GM12872 (cell line): ENCODE results near the gene D2HGDH.
A peak's percentile ranks its signal among the peaks of the same experiment; 100 is the strongest.

Source experiments
- TF ChIP-seq, protein P1 (sequence below): IDR thresholded peaks from 3 replicates; pipeline ENCODE4 v1.5.1; 2011; ENCODE audit warnings: low read depth, mild to moderate bottlenecking, low read length, moderate library complexity; ENCODE audit not compliant: insufficient read depth

Gene D2HGDH

DNA sequence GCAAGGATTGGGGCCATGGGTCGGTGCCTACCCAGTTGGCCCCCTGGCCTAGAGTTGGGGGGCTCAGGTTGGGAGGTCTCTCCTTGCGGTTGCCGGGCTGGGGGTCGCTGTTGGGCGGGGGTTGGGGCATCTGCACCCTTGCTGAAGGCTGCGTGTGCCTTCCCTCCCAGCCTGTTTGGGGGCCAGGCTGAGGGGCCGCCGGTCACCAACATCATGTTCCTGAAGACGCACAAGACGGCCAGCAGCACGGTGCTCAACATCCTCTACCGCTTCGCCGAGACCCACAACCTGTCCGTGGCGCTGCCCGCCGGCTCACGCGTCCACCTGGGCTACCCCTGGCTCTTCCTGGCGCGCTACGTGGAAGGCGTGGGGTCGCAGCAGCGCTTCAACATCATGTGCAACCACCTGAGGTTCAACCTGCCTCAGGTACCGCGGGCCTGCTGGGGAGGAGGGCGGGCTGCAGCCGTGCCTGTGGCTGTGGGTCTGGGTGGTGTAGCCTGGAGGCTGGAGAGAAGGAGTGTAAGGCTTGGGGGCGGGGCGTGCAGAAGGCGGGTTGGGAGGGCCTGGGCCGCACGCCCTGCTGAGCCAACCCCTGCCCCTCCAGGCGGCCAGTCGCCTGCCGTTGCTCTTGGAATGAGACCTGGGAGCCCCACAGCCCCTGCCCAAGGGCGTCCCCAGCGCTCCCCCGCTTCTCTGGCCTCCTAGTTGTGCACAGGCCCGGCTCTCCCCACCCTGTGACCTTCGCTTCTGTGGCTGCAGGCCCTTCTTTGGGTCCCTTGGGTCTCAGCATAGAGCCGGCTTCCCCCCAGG lies 67.4 kb downstream of the D2HGDH start:
- TF ChIP-seq, protein P1, sequence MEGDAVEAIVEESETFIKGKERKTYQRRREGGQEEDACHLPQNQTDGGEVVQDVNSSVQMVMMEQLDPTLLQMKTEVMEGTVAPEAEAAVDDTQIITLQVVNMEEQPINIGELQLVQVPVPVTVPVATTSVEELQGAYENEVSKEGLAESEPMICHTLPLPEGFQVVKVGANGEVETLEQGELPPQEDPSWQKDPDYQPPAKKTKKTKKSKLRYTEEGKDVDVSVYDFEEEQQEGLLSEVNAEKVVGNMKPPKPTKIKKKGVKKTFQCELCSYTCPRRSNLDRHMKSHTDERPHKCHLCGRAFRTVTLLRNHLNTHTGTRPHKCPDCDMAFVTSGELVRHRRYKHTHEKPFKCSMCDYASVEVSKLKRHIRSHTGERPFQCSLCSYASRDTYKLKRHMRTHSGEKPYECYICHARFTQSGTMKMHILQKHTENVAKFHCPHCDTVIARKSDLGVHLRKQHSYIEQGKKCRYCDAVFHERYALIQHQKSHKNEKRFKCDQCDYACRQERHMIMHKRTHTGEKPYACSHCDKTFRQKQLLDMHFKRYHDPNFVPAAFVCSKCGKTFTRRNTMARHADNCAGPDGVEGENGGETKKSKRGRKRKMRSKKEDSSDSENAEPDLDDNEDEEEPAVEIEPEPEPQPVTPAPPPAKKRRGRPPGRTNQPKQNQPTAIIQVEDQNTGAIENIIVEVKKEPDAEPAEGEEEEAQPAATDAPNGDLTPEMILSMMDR: no peak

DNA sequence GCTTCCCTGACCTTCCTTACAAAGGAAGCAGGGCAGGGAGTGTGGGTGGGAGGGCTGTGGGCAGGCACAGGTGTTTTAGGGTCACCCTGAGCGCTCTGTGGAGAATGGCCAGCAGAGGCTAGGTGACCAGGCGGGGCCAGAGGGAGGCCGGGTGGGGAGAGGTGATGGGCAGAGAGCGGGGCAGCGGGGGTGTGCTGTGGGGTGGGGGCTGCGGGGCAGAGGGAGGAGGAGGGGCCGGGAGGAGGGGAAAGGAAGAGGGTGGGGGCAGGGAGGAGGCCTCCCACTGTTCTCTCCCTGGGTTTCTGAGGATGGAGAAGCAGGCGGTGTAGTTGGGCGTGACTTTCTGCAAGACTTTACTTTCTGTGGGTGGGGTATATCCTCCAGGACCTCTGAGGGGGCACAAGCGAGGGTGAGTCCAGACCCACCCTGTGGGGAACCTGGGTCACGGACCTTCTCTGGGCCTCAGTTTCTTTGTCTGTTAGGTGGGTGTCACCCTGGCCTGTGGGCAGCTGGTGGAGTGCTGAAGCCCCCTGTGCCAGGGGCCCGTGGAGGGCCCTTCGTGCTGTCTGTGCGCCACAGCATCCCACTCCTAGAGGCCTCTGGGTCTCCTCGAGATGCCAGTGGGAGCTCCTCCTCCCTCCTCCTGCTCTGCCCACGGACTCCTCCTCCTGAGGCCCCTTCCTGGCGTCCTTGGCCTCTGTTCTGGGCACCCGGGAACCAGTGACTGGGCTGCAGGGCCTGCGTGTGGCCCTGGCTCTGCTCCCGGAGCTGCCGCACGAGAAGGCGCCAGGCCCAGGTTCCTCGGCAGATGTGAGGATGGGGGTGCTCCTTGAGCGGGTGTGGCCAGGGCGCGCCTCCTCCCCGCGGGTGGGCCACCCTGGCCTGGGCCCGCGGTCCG lies 68.2 kb downstream of the D2HGDH start:
- TF ChIP-seq, protein P1: no peak

DNA sequence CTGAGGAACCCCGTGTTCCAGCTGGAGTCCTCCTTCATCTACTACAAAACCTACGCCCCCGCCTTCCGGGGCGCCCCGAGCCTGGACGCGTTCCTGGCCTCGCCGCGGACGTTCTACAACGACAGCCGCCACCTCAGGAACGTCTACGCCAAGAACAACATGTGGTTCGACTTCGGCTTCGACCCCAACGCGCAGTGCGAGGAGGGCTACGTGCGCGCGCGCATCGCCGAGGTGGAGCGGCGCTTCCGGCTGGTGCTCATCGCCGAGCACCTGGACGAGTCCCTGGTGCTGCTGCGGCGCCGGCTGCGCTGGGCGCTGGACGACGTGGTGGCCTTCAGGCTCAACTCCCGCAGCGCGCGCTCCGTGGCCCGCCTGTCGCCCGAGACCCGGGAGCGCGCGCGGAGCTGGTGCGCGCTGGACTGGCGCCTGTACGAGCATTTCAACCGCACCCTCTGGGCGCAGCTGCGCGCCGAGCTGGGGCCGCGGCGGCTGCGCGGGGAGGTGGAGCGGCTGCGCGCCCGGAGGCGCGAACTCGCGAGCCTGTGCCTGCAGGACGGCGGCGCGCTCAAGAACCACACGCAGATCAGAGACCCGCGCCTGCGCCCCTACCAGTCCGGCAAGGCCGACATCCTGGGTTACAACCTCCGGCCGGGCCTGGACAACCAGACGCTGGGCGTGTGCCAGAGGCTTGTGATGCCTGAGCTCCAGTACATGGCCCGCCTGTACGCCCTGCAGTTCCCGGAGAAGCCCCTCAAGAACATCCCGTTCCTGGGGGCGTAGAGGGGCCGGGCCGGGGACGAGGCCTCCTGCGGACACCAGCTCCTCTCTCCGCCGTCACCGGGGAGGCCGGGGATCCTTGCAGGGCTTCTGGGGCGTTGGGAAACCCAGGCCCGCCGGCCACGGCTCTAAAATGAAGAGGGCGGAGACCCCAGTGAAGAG lies 69.2 kb downstream of the D2HGDH start:
- TF ChIP-seq, protein P1: no peak

DNA sequence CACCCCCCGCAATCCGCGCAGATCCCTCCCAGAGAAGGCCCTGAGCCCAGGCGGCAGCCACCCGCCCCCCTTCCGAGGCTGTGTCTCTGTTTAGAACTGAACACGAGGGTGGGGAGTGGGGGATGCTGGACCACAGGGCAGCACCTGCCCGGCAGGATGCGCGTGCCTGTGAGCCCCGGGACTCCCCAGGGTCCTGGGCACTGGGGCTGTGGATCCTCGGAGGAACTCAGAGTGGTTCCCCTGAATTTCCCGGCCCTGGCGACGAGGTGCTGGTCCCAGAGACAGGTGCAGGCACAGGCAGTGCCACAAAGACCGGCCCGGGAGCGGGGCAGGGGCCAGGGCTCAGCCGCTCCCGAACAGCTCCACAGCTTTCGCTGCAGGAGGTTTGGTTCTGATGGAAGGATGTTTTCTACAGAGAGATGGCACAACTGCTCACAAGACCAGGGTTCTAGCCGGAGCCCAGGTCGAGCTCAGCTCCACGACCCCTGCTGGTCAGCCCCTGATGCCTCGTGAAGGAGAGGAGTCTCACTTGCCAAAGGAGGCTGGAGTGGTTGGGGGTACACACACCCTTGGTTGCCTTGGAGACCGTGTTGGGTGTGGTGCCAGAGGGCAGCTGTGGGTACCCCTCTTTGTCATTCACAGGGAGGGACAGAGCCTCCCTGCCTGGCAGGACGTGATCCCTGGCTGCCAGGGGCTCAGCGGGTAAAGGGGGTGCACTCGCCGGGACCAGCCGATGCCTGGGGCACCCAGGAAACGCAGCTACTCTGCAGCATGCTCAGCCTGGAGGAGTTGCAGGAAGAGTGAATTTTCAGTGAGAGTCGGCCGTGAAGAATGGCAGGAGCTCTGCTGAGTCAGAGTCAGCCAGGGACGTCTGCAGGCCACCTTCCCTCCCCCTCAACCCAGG lies 70.1 kb downstream of the D2HGDH start:
- TF ChIP-seq, protein P1: peak; percentile 50; the same call in 2 of the 3 replicates

DNA sequence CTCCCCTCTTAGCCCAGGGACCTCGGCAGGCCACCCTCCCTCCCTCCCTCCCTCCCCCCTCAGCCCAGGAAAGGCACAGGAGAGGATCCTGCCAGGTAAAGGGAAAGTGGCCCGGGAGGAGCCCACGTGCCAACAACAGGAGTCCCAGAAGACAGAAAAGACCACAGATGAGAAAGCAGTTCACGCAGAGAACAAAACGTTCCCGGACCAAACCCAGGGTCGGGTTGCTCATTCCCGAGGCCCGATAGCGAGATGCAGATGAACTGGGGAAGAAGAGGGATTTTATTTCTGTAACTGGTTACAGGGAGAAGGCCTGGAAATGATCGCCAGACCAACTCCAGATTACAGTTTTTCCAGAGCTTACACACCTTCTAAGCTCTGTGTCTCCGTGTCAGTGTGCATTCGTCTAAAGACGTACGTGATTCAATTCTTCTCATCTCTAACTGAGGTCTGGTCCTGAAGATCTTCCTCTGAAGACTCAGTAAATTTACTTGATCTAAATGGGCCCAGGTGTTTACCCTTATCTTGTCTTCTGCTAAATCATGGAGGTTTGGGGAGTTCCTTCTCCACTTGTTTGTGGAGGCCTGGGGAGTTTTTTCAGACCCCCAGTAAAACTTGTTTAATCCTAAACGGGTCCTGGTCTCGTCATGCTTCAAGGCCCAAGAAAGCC lies 73.8 kb downstream of the D2HGDH start:
- TF ChIP-seq, protein P1: no peak

DNA sequence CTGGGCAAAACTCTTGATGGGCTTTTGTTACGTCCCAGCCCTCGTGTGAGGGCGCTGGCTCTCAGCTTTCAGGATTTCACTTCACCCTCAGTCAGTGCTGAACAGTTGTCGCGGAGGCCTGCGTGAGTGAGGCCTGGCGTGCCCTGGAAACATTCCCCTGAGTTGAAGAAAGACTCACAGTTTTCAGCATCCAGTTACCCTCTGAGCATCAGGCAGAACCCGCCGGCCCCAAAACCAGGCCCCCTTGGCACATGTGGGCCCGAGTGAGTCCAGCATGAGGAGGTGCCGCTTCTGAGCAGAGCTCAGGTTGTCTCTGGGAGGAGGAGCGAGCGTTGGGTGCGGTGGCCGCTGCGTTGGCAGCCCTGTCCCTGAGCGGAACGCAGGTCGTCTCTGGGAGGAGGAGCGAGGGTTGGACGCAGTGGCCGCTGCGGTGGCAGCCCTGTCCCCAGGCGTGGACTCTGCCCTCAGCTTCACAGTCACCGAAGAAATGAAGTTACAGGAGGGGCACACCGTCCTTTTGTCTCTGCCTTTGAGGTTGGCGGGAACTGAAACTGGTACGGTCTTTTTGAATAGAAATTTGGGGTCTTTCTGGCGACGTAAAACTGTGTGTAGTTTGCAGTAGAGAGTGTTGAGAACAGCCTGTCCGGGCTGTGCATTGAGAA lies 74.4 kb downstream of the D2HGDH start, which contains the start of gene NEU4:
Gene NEU4 (plus strand): TSS at position 473 of the 662 bp plus-strand sequence. CDS start 5,292 bp downstream, outside the sequence.
- TF ChIP-seq, protein P1: no peak
